RWPE2 (cell line): ENCODE data around the gene OR2C1.

Experiments
- ATAC-seq: fragments of 200-7000 bp; cut with Tn5 transposase; 3 replicates; pipeline ENCODE4 v1.9.1; 2021; ENCODE audit warnings: low read depth
- DNase-seq: peaks from one replicate; pipeline ENCODE4 v3.0.0-alpha.2; 2020; ENCODE audit warnings: low spot score
- H3K27ac ChIP-seq: fragments of 450-650 bp; 2 replicates; pipeline ENCODE4 v1.5.1; 2017; ENCODE audit warnings: mild to moderate bottlenecking; ENCODE audit not compliant: poor library complexity, severe bottlenecking
- H3K27me3 ChIP-seq: fragments of 250-450 bp; sonication (Bioruptor Pico); 2 replicates; pipeline ENCODE4 v1.5.1; 2021; ENCODE audit warnings: mild to moderate bottlenecking, moderate library complexity; ENCODE audit not compliant: insufficient read depth, poor library complexity, severe bottlenecking
- H3K36me3 ChIP-seq: fragments of 250-450 bp; sonication (Bioruptor Pico); 2 replicates; pipeline ENCODE4 v1.5.1; 2020; ENCODE audit warnings: low read depth, mild to moderate bottlenecking, moderate library complexity
- H3K4me1 ChIP-seq: fragments of 250-450 bp; sonication (Bioruptor Pico); 2 replicates; pipeline ENCODE4 v1.5.1; 2021; ENCODE audit warnings: mild to moderate bottlenecking, moderate library complexity; ENCODE audit not compliant: insufficient read depth, poor library complexity, severe bottlenecking
- H3K4me3 ChIP-seq: fragments of 250-450 bp; sonication (Bioruptor Pico); 2 replicates; pipeline ENCODE4 v1.5.1; 2021; ENCODE audit warnings: mild to moderate bottlenecking, moderate library complexity; ENCODE audit not compliant: severe bottlenecking
- H3K9me3 ChIP-seq: fragments of 250-450 bp; sonication (Bioruptor Pico); 2 replicates; pipeline ENCODE4 v1.5.1; 2021; ENCODE audit warnings: mild to moderate bottlenecking, moderate library complexity; ENCODE audit not compliant: severe bottlenecking
- CTCF ChIP-seq: fragments of 450-650 bp; IDR thresholded peaks from one replicate; pipeline ENCODE4 v1.5.1; 2017; ENCODE audit warnings: mild to moderate bottlenecking, moderate library complexity; ENCODE audit not compliant: poor library complexity, severe bottlenecking

The OR2C1 gene

GRCh38 chr16:3363793-3364192 lies 8.1 kb downstream of the OR2C1 start:
- H3K4me3 ChIP-seq, result no peak overlapping the region
- ATAC-seq (no peak), DNase-seq (no peak)
- no peak overlapping the region for H3K27ac ChIP-seq
- peaks cover 2% of the 10 kb centered on the region for H3K4me1 ChIP-seq
- H3K27me3 ChIP-seq, result no peaks in the 10 kb centered on the region
- H3K36me3 ChIP-seq, result no peaks in the 10 kb centered on the region
- no peak for TF ChIP-seq CTCF
- H3K9me3 ChIP-seq, result no peaks in the 10 kb centered on the region

GRCh38 chr16:3364774-3365427 lies 9.2 kb downstream of the OR2C1 start:
- ATAC-seq (peak; percentile 94), DNase-seq (peak; percentile 93)
- Histone ChIP-seq H3K27me3 (no peaks in the 10 kb centered on the region), H3K4me3 (peak overlapping the region; percentile 40), H3K9me3 (no peaks in the 10 kb centered on the region), H3K4me1 (peaks cover 2% of the 10 kb centered on the region), H3K36me3 (no peaks in the 10 kb centered on the region), H3K27ac (peak overlapping the region; percentile 61)
- TF ChIP-seq CTCF, result no peak

GRCh38 chr16:3369073-3369472 lies 13.4 kb downstream of the OR2C1 start:
- H3K36me3 ChIP-seq, result no peaks in the 10 kb centered on the region
- no peak for ATAC-seq
- no peak for TF ChIP-seq CTCF

GRCh38 chr16:3375680-3376079 lies 20.0 kb downstream of the OR2C1 start:
- no peak for TF ChIP-seq CTCF
- H3K4me3 ChIP-seq, result no peak overlapping the region
- peaks cover 7% of the 10 kb centered on the region for H3K9me3 ChIP-seq
- no peaks in the 10 kb centered on the region for H3K4me1 ChIP-seq
- no peak for DNase-seq
- no peaks in the 10 kb centered on the region for H3K27me3 ChIP-seq
- H3K27ac ChIP-seq, result no peak overlapping the region
- H3K36me3 ChIP-seq, result no peaks in the 10 kb centered on the region
- no peak for ATAC-seq

More at GRCh38 chr16:3369073-3369472, 13.4 kb downstream of the OR2C1 start:
- Histone ChIP-seq H3K4me1 (peaks cover 2% of the 10 kb centered on the region), H3K9me3 (no peaks in the 10 kb centered on the region), H3K4me3 (no peak overlapping the region), H3K27ac (no peak overlapping the region), H3K27me3 (no peaks in the 10 kb centered on the region)
- no peak for DNase-seq

- H3K27ac ChIP-seq, result no peak overlapping the region
- peaks cover 6% of the 10 kb centered on the region for H3K36me3 ChIP-seq
- H3K4me3 ChIP-seq, result no peak overlapping the region
- H3K27me3 ChIP-seq, result no peaks in the 10 kb centered on the region
- no peaks in the 10 kb centered on the region for H3K4me1 ChIP-seq
- ATAC-seq (no peak), DNase-seq (no peak)
- TF ChIP-seq CTCF, result no peak
- H3K9me3 ChIP-seq, result peaks cover 12% of the 10 kb centered on the region
These were observed 22.2 kb downstream of the OR2C1 start for GRCh38 chr16:3377917-3378316.
